Transverse colon (tissue), 4 donors: ENCODE results near the gene KLHDC1.

ENCODE experiments used
- EP300 ChIP-seq: sonication (generic); formaldehyde crosslinking; IDR thresholded peaks from one replicate; pipeline ENCODE4 v1.6.1; 2017; ENCODE audit warnings: antibody characterized with exemption, low read depth
- POLR2AphosphoS5 ChIP-seq, 3 donors: sonication (generic); formaldehyde crosslinking; IDR thresholded peaks; one replicate each; pipeline ENCODE4 v1.6.1; 2016; ENCODE audit warnings: antibody characterized with exemption in 3 of 3
- TF ChIP-seq, protein P1 (sequence below), 5 experiments: fragments of 200-600 bp in 3 of 5; fragments of 450-650 bp in 2 of 5; sonication (generic) in 3 of 5; IDR thresholded peaks; 1 replicate in 2 of 5; 2 replicates in 3 of 5; pipeline ENCODE4 v1.5.1; 2016 to 2017; ENCODE audit warnings: antibody characterized with exemption in 5 of 5, inconsistent platforms in 3 of 5, mild to moderate bottlenecking in 2 of 5, moderate library complexity in 1 of 5

DNA sequence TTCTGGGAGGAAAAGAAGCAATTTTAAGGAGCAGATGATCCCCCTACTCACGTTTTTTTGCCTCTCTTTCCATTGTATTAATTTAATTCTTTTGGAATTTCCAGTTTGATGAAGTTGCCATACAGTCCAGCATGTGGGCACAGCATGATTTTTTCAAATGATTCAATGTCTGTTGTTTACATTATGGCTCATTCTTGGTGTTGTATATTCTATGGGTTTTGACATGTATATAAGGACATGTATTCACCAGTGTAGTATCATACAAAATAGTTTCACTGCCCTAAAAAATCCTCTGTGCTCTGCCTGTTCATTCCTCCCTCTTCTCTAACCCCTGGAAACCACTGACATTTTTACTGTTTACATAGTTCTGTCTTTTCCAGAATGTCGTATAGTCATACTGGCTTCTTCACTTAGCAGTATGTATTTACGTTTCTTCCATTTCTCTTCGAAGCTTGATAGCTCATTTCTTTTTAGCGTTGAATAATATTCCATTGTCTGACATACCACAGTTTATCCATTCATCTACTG, 61.7 kb downstream of the KLHDC1 start:
- TF ChIP-seq, protein P1, sequence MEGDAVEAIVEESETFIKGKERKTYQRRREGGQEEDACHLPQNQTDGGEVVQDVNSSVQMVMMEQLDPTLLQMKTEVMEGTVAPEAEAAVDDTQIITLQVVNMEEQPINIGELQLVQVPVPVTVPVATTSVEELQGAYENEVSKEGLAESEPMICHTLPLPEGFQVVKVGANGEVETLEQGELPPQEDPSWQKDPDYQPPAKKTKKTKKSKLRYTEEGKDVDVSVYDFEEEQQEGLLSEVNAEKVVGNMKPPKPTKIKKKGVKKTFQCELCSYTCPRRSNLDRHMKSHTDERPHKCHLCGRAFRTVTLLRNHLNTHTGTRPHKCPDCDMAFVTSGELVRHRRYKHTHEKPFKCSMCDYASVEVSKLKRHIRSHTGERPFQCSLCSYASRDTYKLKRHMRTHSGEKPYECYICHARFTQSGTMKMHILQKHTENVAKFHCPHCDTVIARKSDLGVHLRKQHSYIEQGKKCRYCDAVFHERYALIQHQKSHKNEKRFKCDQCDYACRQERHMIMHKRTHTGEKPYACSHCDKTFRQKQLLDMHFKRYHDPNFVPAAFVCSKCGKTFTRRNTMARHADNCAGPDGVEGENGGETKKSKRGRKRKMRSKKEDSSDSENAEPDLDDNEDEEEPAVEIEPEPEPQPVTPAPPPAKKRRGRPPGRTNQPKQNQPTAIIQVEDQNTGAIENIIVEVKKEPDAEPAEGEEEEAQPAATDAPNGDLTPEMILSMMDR (IDR thresholded peaks at IDR 0.05) = no peak
- TF ChIP-seq EP300 = no peak
- no peak for TF ChIP-seq POLR2AphosphoS5 (IDR thresholded peaks at IDR 0.05)
